Activated naive CD8-positive, alpha-beta T cell treated with anti-CD3 and anti-CD28 coated beads for 36 hours (primary cell): ENCODE measurements around the gene TEX51. TPM values are rescaled to one million over a fixed set of nuclear protein-coding genes. Genes with fewer than 3 reads are reported as not detected.

ENCODE experiments used
- DNase-seq: peaks from one replicate; pipeline ENCODE4 v3.0.0; 2021
- H3K27ac Mint-ChIP-seq: one replicate; pipeline ENCODE4 v1.8.0; 2022; ENCODE audit warnings: mild to moderate bottlenecking, moderate library complexity, mixed read lengths
- H3K27me3 Mint-ChIP-seq: one replicate; pipeline ENCODE4 v1.8.0; 2022; ENCODE audit warnings: mild to moderate bottlenecking, mixed read lengths
- H3K36me3 Mint-ChIP-seq: one replicate; pipeline ENCODE4 v1.8.0; 2021; ENCODE audit warnings: mild to moderate bottlenecking, mixed read lengths
- H3K4me1 Mint-ChIP-seq: one replicate; pipeline ENCODE4 v1.8.0; 2021; ENCODE audit warnings: mixed read lengths
- H3K4me3 Mint-ChIP-seq: one replicate; pipeline ENCODE4 v1.8.0; 2022; ENCODE audit warnings: mild to moderate bottlenecking, moderate library complexity, mixed read lengths
- H3K9me3 Mint-ChIP-seq: one replicate; pipeline ENCODE4 v1.8.0; 2022; ENCODE audit warnings: mixed read lengths
- total RNA-seq, 2 experiments: library from RNA; stranded (reverse); gene quantifications; one replicate each; pipeline ENCODE4 v1.2.3, GENCODE V29; 2021

TEX51 gene
- not detected for total RNA-seq

DNA sequence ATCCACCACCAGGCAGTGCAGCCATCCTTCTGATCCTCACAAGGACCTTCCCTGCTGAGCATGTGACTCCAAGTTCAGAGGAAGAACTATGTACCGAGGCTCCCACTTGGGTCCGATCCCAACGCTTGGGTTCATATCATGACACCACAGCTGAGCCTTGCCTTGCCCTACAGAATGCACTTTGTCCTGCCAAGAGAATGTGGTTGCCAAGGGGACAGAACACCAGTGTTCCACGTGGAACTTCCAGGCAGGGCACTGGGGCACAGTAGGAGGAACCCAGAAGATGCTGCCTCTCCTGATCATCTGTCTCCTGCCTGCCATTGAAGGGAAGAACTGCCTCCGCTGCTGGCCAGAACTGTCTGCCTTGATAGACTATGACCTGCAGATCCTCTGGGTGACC, at the start of gene TEX51:
Gene TEX51, plus strand, starts transcription at position 255 of the 400 bp plus-strand sequence. Its CDS starts 29 bp downstream, at position 284.
- H3K4me1 Mint-ChIP-seq: no peaks in the 10 kb centered on the region
- no peaks in the 10 kb centered on the region for H3K9me3 Mint-ChIP-seq
- H3K4me3 Mint-ChIP-seq: no peak within 1 kb of the TSS
- H3K27ac Mint-ChIP-seq: no peak within 1 kb of the TSS
- no peak for DNase-seq
- peaks cover 5% of the 10 kb centered on the region for H3K27me3 Mint-ChIP-seq
- no peaks in the 10 kb centered on the region for H3K36me3 Mint-ChIP-seq

DNA sequence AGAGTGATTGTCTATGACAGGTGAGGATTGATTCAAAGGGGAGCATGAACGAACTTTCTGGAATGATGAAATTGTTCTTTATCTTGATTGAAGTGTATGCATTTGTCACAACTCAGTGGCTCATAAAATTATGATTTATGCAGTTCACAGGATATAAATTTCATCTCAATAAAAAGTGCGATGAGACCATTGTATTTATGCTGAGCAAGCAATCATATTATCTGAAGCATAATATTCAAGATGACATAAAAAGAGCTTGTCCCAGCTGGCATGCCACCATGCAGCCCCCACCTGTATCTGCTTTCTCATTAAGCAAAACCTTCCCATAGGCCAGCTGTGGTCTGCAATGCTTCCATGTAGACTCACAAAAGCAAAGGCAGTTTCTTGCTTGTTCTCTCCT, 49.6 kb upstream of the TEX51 start:
- DNase-seq: no peak
- Mint-ChIP-seq H3K27ac (no peak overlapping the region), H3K27me3 (no peaks in the 10 kb centered on the region), H3K36me3 (no peaks in the 10 kb centered on the region), H3K9me3 (no peaks in the 10 kb centered on the region), H3K4me1 (no peaks in the 10 kb centered on the region), H3K4me3 (no peak overlapping the region)

DNA sequence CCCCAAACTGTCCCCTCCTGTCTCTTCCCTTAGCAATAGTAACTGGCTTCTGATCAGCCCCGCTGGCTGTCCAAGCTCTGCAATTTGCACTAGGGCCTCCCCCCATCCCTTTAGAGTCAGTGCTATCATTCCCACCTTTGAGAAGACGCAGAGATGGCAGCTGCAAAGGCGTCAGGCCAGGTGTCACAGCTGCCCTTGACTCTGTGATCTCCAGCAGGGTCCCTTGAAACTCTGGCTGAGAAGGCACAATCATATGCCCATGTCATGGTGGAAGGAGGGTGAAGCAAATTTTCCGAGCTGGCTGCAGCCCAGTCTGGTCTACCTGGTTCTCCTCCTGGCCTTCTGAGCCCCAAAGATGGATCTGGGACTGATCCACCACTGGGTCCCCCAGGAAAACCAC, 49.2 kb upstream of the TEX51 start:
- H3K36me3 Mint-ChIP-seq: no peaks in the 10 kb centered on the region

DNA sequence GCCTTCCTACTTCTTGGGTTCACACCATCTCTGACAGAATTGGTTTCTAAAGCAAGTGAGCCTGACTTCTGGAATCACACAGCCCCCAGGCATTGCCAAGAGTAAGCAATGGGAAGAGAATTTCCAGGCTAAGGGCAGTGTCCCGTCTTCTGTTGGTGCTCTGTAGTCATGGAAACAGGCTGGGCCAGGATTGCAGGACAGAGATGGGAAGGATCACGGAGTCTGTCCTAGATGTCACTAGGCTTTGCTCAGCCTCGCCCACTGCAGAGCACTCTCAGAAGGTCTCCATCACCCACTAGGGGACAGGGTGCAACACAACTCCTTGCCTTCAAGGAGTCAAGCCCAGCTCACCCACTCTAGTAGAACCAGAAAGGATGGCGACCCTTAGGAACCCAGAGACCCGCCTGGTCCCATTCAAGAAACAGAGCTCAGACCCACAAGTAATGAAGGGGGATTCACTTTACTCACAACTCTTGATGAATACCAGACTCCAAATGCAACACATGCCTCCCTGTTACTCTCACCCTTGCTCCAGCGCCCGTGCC, 48.6 kb upstream of the TEX51 start:
- H3K36me3 Mint-ChIP-seq: no peaks in the 10 kb centered on the region
- no peaks in the 10 kb centered on the region for H3K4me1 Mint-ChIP-seq
- H3K27me3 Mint-ChIP-seq: no peaks in the 10 kb centered on the region
- DNase-seq: no peak
- no peak overlapping the region for H3K4me3 Mint-ChIP-seq
- no peaks in the 10 kb centered on the region for H3K9me3 Mint-ChIP-seq
- H3K27ac Mint-ChIP-seq: no peak overlapping the region

More for the DNA sequence above, 49.2 kb upstream of the TEX51 start:
- Mint-ChIP-seq H3K27me3 (no peaks in the 10 kb centered on the region), H3K4me3 (no peak overlapping the region), H3K4me1 (no peaks in the 10 kb centered on the region), H3K9me3 (no peaks in the 10 kb centered on the region), H3K27ac (no peak overlapping the region)
- DNase-seq: no peak

DNA sequence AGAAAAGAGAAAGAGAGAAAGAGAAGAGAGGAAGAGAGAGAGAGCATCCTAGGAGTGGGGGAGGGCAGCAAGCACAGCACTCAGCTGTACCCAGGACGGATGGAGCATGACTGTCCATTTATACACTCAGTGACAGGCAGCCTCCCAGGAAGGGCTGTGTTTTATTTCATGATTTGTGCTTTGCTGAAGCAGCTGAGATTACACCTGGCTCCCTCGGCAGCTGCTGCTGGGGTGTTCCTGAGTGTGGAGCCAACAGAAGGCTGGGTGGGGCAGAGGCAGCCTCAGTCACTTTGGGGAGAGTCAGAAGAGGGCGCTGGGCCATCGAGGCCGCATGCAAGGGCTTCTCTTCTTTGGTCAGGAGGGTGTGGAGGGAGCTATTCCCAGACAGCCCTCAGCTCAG, 47.8 kb upstream of the TEX51 start:
- Mint-ChIP-seq H3K9me3 (no peaks in the 10 kb centered on the region), H3K27me3 (no peaks in the 10 kb centered on the region), H3K4me1 (no peaks in the 10 kb centered on the region), H3K4me3 (no peak overlapping the region), H3K36me3 (no peaks in the 10 kb centered on the region), H3K27ac (no peak overlapping the region)
- no peak for DNase-seq

DNA sequence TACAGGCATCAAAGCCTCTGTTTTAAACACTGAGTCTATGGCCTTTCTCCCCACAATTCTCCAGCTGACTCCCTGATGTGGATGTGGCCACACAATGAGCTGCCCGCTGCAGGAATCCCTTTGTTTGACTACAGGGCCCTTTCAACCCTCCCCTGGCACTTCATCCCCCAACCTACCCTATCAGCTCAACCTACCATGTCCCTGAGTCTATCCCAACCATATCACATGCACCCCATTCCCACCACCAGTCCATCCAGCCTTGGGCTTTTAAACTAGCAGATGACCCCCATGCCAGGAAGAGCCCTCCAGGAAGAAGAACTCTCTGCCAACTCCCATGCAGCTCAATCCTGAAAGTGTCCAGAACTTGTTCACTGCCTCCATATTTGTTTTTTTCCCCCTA, 46.9 kb upstream of the TEX51 start:
- no peaks in the 10 kb centered on the region for H3K36me3 Mint-ChIP-seq

DNA sequence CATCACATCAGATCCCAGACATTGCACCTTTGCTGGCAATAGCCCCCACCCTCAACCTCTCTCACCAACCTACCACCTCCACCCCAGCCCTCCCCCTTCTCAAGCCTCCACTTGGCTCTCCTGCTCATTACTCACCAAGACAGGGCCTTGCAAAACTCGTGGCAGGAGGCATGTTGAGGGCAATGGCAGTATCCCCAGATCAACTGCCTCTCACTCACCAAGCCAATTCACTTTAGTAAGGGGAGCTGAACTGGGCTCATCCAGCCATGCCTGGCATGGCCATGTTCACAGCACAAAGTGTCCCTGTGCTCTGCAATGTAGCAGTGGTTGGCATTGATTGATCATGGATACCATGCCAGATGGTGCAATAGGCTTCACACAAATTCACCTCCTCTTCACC, 46.3 kb upstream of the TEX51 start:
- Mint-ChIP-seq H3K27ac (no peak overlapping the region), H3K36me3 (no peaks in the 10 kb centered on the region), H3K4me1 (no peaks in the 10 kb centered on the region), H3K27me3 (no peaks in the 10 kb centered on the region), H3K9me3 (no peaks in the 10 kb centered on the region), H3K4me3 (no peak overlapping the region)
- no peak for DNase-seq

More for the DNA sequence above, 46.9 kb upstream of the TEX51 start:
- Mint-ChIP-seq H3K27me3 (no peaks in the 10 kb centered on the region), H3K9me3 (no peaks in the 10 kb centered on the region), H3K27ac (no peak overlapping the region), H3K4me3 (no peak overlapping the region), H3K4me1 (no peaks in the 10 kb centered on the region)
- no peak for DNase-seq

DNA sequence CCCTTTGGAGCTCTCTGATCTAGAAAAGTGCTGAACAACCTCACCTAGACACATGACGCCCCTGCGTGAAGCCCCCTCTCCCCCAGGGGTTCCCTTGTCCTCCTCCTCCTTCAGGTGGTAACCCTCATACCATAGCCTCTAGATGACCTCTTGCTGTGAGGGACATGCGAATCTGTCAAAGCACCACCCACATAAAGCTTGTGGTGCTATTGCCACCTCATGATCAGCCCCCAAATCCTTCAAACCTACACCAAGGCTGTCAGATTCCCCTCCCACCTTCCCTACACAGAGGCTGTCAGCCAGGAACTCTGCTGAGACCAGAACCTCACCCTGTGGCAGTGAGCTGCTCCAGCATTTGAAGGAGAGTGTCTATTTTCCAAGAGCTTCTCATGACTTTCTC, 43.1 kb upstream of the TEX51 start:
- Mint-ChIP-seq H3K27ac (no peak overlapping the region), H3K4me3 (no peak overlapping the region), H3K9me3 (no peaks in the 10 kb centered on the region), H3K4me1 (no peaks in the 10 kb centered on the region), H3K36me3 (no peaks in the 10 kb centered on the region), H3K27me3 (no peaks in the 10 kb centered on the region)
- DNase-seq: no peak

DNA sequence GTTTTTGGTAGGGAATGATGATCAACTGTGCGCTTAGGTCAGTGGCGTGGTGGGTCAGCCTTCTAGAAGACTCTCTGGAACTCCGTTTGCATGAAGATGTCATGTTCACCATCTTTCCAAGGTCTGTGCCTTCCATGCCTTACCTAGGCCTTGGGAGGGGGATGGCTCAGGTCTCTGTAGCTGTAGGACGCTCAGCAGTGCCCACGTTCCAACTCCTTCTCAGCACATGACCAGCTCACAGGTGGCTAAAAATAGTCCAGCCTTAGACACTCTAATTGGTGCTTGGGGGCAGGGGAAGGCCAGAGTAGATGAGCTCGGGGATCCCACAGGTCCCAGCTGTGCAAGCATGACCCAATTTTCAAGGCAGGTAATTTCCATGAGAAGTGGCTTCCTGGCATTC, 42.3 kb upstream of the TEX51 start:
- no peaks in the 10 kb centered on the region for H3K9me3 Mint-ChIP-seq
- H3K4me1 Mint-ChIP-seq: no peaks in the 10 kb centered on the region
- no peaks in the 10 kb centered on the region for H3K27me3 Mint-ChIP-seq
- no peak overlapping the region for H3K27ac Mint-ChIP-seq
- no peak overlapping the region for H3K4me3 Mint-ChIP-seq
- H3K36me3 Mint-ChIP-seq: no peaks in the 10 kb centered on the region
- no peak for DNase-seq

DNA sequence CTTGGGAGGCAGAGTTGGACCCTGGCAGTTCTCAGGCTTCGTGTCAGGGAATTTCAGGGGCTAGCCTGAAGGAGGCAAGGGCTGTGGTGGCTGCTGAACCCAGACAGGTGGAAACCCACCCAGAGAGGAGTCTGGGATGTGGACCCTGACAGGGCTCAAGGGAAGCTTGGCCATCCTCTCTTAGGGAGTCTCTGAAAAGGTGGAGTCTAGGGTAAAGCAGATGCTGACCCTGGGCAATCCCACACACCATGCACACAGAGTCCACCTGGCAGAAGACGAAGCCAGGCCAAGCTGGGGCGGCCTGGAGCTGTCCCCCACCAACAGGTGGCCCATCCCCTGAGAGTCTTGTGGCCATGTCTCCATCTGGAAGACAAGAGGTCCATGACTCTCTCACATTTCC, 41.2 kb upstream of the TEX51 start:
- Mint-ChIP-seq H3K4me1 (no peaks in the 10 kb centered on the region), H3K4me3 (no peak overlapping the region), H3K9me3 (no peaks in the 10 kb centered on the region), H3K27ac (no peak overlapping the region), H3K27me3 (peaks cover under 1% of the 10 kb centered on the region), H3K36me3 (no peaks in the 10 kb centered on the region)
- DNase-seq: no peak

DNA sequence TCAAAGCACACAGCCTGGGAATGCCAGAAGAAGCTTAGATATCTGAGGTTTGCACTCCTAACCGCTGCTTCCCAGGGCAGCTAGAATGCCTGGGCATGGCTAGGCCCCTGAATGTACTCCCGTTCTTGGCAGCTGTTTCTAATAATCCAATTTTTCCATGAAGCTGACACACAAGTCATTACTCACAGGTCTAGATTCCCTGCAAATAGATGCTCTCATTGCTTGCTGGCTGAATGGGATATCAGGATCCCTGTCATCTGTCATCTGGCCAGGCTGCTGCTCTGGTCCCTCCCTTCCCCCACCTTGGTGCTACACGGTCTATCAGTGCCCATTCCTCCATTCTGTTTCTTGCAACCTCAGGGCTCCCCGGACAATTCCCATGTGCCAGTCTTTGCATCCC, 40.7 kb upstream of the TEX51 start:
- no peak overlapping the region for H3K4me3 Mint-ChIP-seq

DNA sequence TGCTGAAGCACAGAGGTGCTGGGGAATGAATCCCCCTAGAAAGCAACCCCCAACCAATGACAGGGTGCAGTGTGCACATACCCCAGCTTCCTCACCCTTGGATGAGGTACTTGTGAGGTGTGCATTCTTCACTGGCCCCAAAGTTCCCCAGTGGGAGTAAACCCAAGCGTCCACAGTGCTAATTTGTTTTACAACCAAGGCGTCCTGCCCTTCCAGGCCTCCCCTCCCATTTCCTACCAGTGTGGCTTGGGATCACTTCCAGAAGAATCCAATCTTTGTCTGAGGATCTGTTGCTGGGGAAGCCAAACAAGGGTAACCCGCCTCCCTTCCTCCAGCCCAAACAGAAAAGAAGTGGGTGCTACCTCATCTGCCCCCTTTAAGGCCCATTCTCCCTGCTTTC, 40.3 kb upstream of the TEX51 start:
- peaks cover 7% of the 10 kb centered on the region for H3K27me3 Mint-ChIP-seq
- no peak overlapping the region for H3K4me3 Mint-ChIP-seq
- no peak for DNase-seq
- H3K9me3 Mint-ChIP-seq: no peaks in the 10 kb centered on the region
- no peak overlapping the region for H3K27ac Mint-ChIP-seq
- no peaks in the 10 kb centered on the region for H3K4me1 Mint-ChIP-seq
- no peaks in the 10 kb centered on the region for H3K36me3 Mint-ChIP-seq

More for the DNA sequence above, 40.7 kb upstream of the TEX51 start:
- Mint-ChIP-seq H3K4me1 (no peaks in the 10 kb centered on the region), H3K27ac (no peak overlapping the region), H3K27me3 (peaks cover 5% of the 10 kb centered on the region), H3K9me3 (no peaks in the 10 kb centered on the region), H3K36me3 (no peaks in the 10 kb centered on the region)
- DNase-seq: no peak

DNA sequence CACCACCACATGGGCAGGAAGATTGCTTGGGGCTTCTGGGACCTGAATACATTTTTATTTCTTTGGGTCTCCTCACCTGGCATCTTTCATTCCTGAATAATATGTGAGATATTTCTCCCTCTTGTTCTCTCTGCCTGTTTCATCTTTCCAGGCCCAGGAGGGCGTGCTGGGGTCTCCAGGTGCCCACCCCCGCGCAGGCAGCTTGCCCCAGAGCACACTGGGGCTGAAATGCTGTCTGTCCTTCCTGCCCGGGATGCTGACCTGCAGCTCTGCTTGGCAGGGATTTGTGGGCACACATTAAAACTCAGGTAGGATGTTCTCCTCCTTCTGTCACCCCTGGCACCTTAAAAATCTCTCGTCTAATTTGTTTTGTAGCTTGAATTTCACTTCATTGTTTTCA, 39.7 kb upstream of the TEX51 start:
- H3K27me3 Mint-ChIP-seq: peaks cover 10% of the 10 kb centered on the region
- H3K27ac Mint-ChIP-seq: no peak overlapping the region
- H3K9me3 Mint-ChIP-seq: no peaks in the 10 kb centered on the region
- no peaks in the 10 kb centered on the region for H3K4me1 Mint-ChIP-seq
- H3K36me3 Mint-ChIP-seq: no peaks in the 10 kb centered on the region
- no peak for DNase-seq
- H3K4me3 Mint-ChIP-seq: no peak overlapping the region

DNA sequence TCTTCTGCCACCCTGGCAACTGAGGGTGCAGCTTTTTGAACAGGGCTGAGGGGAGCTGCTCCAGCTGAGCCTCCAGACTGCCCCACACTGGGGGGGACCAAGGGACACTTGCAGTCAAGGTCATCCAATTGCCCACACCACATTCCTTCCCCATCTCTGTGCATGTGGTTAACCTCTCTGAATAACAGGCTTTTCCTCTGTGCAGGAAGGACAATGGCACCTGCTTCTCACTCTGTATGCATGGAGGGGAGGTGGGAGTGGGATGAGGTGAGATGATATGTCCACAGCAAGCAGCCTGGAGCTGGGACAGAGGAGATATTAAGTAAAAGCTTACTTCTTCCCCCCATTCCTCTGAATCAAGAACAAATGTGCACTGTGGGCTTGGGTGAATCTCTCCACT, 39.1 kb upstream of the TEX51 start:
- Mint-ChIP-seq H3K9me3 (no peaks in the 10 kb centered on the region), H3K27me3 (peaks cover 10% of the 10 kb centered on the region), H3K36me3 (no peaks in the 10 kb centered on the region), H3K27ac (no peak overlapping the region), H3K4me1 (no peaks in the 10 kb centered on the region), H3K4me3 (no peak overlapping the region)
- no peak for DNase-seq

DNA sequence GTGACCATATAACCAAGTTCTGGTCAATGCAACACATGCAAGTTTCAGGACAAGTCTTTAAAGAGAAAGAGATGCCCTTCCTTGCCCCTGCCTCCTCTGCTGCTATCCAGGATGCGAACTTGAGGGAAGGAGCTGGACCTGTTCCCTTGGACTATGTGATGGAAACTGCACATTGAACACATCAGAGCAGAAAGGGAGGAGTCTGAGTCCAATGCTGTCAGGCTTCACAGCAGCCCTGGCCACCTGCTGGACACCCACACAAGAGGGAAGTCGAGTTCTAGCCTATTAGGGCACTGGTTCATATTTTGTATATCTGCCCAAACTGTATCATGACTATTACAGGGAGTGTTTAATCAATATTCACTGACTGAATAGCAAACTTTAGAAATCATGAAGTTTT, 38.3 kb upstream of the TEX51 start:
- Mint-ChIP-seq H3K4me3 (no peak overlapping the region), H3K27me3 (peaks cover 12% of the 10 kb centered on the region), H3K4me1 (no peaks in the 10 kb centered on the region), H3K9me3 (no peaks in the 10 kb centered on the region), H3K27ac (no peak overlapping the region), H3K36me3 (no peaks in the 10 kb centered on the region)
- DNase-seq: no peak

DNA sequence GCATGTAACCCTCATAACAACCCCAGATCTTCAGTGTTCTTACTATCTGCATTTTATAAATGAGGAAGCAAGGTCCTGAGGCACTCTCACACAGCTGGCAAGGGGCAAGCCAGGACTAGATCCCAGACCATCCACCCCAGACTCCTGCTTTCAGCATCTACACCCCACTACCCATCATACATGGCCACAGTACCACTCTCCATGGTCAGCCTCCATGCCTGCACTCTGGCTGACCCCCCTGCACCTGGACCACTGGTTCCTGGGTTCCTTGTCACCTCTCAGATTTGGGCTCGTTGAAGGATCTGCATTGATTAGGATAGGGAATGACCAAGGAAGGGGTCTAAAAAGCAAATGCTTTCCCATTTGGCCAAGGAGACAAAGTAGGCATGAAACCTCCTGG, 36.0 kb upstream of the TEX51 start:
- Mint-ChIP-seq H3K4me1 (no peaks in the 10 kb centered on the region), H3K9me3 (no peaks in the 10 kb centered on the region), H3K36me3 (no peaks in the 10 kb centered on the region), H3K27me3 (peaks cover 23% of the 10 kb centered on the region), H3K4me3 (no peak overlapping the region), H3K27ac (no peak overlapping the region)
- no peak for DNase-seq
